Activated effector memory CD4-positive, alpha-beta T cell treated with anti-CD3 and anti-CD28 coated beads, Interleukin-2, amount 50 U/mL, for 16 hours (primary cell): ENCODE results near the gene CNNM1.

ENCODE experiments used
- DNase-seq: peaks from one replicate; pipeline ENCODE4 v3.0.0-alpha.2; 2020

Gene CNNM1

DNA sequence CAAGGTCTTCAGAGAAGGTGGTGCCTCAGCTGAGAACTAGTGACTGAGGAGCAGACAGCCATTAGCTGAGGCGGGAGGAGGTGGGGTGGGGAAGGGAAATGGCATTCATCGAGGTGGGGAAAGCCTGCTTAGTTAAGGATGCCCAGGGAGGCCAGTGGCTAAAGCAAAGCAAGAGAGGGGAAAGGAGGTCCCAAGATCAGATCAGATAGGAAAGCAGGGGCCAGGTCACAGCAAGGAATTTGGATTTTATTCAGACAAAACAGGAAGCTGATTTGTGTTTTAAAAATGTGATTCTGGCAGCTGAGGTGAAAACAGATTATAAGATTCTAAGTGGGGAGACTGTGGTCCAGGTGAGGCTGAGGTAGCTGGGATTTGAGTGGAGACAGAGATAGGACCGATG lies 45.8 kb downstream of the CNNM1 start:
- DNase-seq, result no peak

DNA sequence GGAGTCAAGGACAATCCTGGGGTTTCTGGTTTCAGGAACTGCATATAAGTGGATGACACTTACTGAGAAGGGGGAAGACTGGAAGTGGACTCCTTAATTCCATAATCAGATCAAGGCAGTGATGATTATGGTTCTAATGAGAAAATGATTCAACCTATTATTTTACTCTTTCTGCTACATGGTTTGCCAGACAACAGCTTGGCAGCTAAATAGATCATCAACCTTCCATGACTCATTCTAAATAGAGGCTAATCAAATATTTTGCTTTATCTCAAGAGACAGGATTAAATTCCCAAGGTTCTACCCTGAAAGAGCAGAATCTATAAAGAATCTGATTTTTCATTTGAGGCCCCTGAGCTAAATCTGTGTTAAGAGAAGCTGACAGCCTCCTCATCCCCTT lies 46.3 kb downstream of the CNNM1 start:
- no peak for DNase-seq

DNA sequence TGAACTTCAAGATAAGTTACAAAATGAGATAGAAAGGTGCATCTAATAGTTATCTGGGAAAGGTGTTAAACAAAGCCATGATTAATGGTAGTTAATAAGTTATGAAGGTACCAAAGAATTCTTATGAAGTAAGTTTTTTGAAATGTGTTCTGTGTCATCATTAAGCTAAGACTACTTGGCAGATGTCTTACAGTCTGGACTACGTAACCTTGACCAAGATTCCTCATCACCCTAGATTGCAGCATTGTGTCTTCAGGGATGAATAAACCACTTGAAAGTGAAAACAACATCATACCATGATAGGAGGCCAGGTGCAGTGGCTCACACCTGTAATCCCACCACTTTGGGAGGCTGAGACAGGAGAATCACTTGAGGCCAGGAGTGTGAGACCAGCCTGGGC lies 53.0 kb downstream of the CNNM1 start:
- no peak for DNase-seq

DNA sequence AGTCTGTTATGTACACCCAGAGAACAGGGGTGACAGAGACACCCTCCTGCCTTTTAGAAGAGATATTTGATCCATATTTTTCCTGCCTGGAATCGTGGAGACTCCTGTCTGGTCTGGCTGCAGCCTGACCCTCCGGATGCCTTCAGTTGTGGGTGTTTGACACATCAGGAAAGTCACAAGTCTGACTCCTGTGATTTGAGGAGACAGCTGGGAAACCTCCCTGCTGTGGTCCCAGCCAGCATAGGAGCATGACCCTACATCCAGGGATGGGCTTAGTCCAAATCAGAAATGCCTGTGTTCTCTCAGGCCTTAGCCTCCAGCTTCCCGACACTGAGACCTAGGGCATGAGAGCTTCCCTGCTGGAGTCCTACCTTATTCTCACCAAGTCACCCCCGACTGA lies 57.9 kb downstream of the CNNM1 start:
- DNase-seq, result no peak

DNA sequence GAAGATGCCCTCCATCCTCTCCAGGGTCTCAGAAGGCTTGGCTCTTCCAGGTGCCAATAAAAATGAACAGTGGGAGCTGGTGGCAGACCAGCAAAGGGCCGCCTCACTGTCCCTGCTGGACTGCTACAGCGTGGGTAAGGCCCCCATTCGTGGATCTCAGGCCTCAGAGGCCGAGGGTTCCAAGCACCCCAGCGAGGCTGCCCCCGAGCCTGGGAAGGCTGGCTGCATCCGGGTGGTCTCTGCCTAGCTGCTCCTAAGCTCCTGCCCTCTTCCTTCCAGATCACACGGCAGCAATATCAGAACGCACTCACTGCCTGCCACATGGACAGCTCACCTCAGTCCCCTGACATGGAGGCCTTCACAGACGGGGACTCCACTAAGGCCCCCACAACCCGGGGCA lies 58.4 kb downstream of the CNNM1 start:
- DNase-seq, result no peak

- no peak for DNase-seq
Measured at GRCh38 chr10:99389729-99390480, 60.7 kb downstream of the CNNM1 start.

GRCh38 chr10:99391346-99391745 lies 62.2 kb downstream of the CNNM1 start:
- no peak for DNase-seq

DNA sequence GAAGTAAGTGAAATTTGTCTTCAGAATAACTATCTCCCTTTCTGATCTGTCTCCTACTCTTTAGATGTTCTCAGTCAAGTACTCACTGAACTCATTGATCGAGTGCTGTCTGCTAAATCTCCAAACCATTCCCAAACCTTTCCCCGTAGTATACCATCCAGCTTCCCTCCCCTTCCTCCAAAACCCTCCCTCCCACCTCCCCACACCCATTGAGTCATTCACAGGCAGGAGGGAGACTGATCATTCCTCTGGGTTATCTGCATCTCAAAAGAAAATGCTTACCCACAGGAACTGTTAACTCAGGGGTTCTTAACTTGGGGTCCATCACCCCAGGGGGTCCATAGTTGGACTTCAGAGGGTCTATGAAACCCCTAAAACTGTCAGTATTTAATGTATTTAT lies 63.9 kb downstream of the CNNM1 start:
- no peak for DNase-seq

GRCh38 chr10:99393683-99394082 lies 64.5 kb downstream of the CNNM1 start:
- no peak for DNase-seq

DNA sequence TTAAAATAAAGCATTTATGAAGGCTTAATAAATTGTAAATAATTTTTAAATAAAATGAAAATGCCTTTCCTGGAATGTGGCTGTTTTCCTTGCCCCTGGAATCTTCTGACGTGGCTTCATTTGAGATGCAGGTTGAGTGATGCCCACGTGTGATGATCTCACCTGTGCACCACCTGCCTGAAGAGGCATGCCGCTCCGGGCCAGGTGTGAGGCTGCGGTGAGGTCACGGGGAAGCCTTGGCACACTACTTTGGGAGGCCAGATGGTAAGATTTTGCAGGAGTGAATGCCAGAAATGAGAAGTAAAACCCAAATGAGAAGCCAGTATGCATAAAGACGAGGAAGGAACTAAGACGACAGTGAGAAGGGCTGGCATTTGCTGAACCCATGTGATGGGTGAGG lies 65.1 kb downstream of the CNNM1 start:
- DNase-seq, result no peak

DNA sequence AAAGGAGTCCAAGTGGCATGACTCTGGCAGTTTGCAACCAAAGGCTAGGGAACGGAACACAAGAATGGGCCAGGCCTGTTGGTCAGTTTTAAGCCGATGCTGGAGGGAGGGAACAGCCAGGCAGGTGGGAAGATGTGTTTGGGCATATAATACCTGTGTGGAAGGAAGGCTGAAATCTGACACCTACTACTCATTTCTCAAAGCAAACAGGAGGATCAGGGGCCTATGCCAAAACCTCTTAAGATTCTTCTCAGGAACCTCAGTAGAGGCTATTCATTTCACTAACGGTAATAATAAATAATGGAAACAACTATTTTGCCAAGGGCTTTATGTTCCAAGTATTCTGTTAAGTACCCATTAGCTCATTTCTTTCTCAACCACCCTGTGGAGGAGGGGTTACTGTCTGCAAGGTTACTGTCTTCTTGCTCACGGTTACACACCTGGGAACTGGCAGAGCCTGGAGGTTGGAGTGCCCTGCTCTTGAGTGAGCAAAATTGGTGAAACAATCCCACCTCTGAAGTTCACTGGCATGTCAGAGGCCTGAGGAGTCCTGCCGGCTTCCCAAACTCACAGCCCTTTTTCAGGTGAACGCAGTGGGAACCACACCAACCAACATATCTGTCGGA lies 65.7 kb downstream of the CNNM1 start:
- no peak for DNase-seq

GRCh38 chr10:99395750-99396445 lies 66.7 kb downstream of the CNNM1 start:
- DNase-seq, result no peak

DNA sequence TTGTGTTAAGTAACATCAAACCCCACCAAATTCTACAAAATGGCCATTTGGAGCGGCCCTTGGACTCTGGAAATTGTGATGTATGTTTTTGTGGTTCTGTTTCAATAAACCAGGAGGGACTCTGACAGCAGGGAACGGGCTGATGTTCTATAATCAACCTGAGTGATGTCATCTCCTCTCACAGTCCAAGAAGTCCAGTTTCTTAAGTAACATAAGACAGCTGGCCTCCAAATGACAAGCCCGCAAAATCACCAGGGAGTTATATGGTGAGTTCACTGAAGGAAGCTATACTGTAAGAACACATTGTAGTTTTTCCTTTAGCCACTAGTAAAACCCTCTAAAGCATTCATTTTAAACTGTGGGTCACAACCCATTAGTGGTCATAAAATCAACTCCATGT lies 67.3 kb downstream of the CNNM1 start:
- DNase-seq, result no peak

DNA sequence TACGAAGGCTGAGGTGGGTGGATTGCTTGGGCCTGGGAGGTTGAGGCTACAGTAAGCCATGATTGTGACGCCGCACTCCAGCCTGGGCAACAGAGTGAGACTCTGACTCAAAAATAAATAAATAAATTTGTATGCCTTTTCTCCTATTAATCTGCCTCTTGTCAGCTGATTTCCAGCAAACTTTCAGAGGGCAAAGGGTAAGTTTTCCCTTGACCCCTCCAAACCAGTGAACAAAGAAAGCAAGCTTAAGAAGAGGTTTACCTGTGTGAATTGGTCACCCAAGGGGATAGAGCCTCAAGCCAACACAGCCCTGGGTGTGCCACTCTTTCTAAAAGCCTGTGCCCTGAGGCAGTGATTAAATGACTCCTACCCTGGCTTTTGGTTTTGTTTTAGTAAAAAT lies 70.5 kb downstream of the CNNM1 start:
- DNase-seq, result no peak

GRCh38 chr10:99403674-99404073 lies 74.5 kb downstream of the CNNM1 start:
- no peak for DNase-seq

DNA sequence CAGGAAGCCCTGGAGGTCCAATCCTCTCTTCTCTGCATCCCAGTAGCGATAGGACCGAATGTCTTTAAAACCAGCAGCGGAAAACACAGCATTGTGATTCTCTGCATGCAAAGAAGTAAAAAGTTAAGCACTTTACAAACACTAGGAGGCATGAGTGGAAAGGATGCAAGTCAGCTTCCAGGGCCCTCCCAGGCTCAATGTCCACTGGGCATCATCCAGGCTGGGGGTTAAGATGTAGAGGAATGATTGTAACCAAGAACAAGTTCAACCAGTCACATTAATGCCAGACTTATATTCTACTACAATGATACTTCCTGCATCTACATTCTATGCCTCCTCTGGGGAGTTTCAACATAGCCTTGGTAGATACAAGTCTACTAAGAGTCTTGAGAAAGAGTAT lies 77.0 kb downstream of the CNNM1 start:
- DNase-seq, result no peak

- DNase-seq, result no peak
Measured at GRCh38 chr10:99410146-99410545, 81.0 kb downstream of the CNNM1 start.

DNA sequence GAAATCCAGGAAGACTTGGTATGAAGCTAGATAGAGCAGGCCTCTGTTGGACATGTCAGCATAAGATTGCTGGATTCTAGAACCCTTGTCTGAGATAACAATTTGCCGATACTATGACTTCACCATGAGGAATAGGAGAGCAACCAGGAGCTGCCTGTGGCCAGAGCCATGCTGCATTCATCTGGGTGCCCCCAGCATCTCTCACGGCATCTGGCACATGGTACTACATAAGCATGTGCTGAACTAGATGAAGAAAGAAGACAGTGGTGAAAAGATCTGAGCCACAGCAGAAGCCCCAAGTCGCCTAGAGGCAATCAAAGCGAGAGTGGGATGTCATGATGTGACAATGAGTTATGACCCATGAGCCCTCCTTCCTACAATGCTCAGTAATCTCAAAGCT lies 81.7 kb downstream of the CNNM1 start:
- no peak for DNase-seq

- DNase-seq, result no peak
Measured at GRCh38 chr10:99411546-99411945, 82.4 kb downstream of the CNNM1 start.

DNA sequence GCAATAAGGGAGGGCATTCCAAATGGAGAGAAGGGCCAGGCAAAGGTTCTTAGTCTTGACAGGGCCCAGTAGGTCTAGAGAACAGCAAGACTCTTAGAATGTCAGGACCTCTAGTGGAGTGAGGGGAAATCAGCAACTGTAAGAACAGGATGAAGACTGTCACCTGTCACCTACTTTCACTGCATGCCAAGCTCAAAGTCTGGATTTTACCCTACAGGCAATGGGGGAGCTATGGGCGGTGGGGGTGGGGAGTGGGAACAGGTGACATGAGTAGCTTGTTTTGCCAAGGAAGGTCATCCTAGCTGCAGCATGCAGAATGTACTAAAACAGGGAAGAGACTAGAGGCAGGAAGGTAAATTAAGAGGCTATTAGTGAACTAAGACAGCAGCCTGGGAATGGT lies 82.9 kb downstream of the CNNM1 start:
- DNase-seq, result no peak

DNA sequence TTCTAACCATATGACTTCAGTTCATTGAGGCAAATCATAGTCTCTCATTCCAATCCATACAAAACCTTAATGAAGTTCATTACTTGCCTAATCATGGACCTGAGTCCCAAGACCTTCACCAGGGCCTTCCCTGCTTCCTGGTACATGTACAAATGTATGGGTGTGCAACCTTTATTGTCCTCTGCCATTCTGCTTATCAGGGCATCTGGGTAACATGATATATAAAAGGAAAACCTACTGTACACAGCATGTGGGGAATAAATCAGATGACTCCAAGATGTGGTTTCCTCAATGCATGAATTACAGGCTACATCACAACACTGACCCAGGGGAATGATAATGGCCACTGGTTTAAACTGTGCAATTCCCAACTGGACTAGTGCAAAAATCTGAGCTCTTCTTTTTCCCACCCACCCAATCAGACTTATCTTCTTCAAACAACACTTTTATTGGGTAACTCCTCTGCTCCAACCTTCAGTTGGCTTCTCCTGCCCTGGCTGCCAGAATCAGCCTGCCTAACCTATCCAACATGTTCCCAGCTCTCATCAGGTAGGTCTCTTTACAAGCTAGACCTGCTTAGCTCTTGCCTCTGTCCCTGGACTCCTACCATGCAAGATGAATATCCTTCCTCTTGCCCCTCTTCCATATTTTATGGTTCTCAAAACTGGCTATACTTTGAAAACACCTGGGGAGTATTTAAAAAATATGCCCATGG lies 89.9 kb downstream of the CNNM1 start:
- DNase-seq, result no peak

GRCh38 chr10:99419688-99420087 lies 90.5 kb downstream of the CNNM1 start:
- DNase-seq, result no peak

DNA sequence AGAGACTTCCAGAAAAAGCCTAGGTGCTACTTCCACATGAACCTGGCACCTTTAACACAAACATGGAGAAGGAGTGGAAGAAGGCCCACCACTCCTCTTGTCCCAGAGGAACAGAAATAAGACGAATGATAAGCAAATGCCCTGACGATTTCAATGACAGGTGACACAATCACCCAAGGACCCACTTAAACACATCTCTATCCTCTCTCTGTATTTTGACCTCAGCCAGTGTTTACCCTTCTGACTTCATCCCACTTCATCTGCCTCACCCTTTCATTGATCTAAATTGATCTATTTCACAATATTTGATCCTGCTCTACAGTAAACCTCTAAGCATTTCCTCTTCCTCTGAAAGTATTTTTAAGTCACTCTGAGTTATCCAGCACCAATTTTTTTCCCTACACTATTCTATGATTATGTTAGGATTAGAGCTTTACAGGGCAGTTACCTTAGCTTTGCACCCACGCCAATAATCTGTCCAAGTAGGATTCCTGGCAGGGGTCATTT lies 92.1 kb downstream of the CNNM1 start:
- DNase-seq, result no peak
